ENCODE results near the gene C14orf119. TPM values are rescaled to one million over a fixed set of nuclear protein-coding genes. Genes with fewer than 3 reads are reported as not detected.

C14orf119 gene
- total RNA-seq, 4 donors from 2014 or later, result 22.3 to 45.0 (median 41.7) TPM

DNA sequence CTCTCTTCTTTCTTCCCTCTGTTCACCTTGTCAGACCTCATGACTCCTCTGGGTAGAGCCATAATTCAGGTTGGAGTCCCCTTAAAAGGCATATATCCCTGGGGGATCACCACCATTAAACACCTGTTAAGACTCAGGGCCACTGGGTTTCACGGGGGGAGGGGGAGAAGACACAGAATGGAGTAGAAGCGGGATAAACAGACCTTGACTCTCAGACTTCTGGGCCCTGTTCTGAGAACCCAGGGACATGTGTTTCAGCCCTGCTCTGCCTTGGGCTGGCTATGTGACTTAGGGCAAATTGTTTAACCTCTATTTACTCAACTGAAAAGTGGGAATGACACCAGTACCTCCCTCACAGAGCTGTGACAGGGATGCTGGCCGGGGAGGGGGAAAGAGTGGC is 42.6 kb upstream of the C14orf119 start:
- TF ChIP-seq CTCF (IDR thresholded peaks at IDR 0.05; ENCODE audit: low read depth), result no peak

GRCh38 chr14:23053426-23053825 is 41.9 kb upstream of the C14orf119 start:
- TF ChIP-seq CTCF (IDR thresholded peaks at IDR 0.05; ENCODE audit: low read depth), result no peak

- TF ChIP-seq CTCF (IDR thresholded peaks at IDR 0.05; ENCODE audit: low read depth), result no peak
Measured at GRCh38 chr14:23054000-23054811, 41.1 kb upstream of the C14orf119 start.

- no peak for TF ChIP-seq CTCF (IDR thresholded peaks at IDR 0.05; ENCODE audit: low read depth)
Measured at GRCh38 chr14:23055147-23055550, 40.2 kb upstream of the C14orf119 start.

GRCh38 chr14:23055621-23056144 is 39.6 kb upstream of the C14orf119 start:
- TF ChIP-seq CTCF (IDR thresholded peaks at IDR 0.05; ENCODE audit: low read depth), result no peak

DNA sequence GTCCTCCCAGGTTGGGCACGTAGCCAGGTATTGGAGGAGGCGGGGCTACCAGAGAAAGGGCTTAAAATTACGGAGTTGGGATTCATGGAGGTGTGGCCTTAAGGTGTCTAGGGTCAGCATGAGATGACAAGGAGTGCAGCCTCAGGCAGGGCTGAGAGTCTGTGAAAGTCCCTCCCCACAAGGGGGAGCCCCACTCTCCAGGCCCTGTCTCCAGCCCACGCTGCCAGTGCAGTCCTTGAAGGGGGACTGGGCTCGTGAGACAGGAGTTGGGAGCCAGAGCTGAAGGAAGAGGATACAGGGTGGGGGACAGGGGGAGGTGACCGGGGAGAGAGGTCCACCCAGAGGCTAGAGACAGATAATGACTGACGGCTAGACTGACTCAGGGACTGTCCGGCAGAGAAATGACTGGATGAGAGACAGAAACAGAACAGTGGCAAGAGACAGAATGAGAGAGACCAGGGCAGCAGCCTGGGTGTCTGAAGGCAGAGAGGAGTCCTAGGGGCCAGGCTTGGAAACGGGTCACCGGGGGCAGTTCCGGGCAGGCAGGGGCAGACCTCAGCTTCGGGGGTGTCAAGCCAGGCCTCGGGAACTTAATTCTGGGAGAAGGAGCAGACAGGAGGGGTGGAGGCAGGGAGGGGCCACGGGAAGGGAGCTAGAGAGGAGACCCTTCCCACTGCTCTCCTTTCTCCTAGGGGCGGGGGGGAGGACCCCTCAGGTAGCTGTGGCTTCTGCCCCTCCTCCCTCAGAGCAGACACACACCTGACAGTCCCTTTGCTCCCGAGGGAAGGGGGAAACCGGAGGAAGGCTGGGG is 39.0 kb upstream of the C14orf119 start:
- TF ChIP-seq CTCF (IDR thresholded peaks at IDR 0.05; ENCODE audit: low read depth), result no peak
